GM19438 (cell line): Measurements from ENCODE around the gene ARPC5.
"Not testable (repeated sequence)": the region's sequence is repeated elsewhere in the genome, so short reads cannot be mapped to it uniquely, and the experiment has no call there.

Experiments used
- ATAC-seq: cut with Tn5 transposase; IDR thresholded peaks from one replicate; pipeline ENCODE4 v1.9.1; 2021; ENCODE audit warnings: low read depth; ENCODE audit not compliant: unreplicated experiment

ARPC5 gene

DNA sequence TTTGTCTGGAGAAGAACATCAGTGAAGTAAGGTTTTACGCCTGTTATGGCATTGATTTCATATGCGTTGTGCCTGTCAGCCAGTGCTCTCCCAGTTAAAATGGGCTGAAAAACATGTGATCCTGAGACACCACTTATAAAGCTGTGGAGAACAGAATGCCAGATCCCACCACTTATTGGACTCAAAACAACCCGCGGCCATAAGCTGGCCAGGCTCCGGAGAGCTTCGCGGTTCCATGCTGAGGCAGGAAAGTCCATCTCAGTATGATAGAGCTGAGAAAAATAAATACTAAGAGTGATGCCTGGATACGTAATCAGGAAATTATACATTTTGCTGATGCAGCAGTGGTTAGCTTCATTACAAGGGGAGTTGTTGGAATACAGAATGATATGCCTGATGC lies 12.5 kb upstream of the ARPC5 start:
- no peak for ATAC-seq

DNA sequence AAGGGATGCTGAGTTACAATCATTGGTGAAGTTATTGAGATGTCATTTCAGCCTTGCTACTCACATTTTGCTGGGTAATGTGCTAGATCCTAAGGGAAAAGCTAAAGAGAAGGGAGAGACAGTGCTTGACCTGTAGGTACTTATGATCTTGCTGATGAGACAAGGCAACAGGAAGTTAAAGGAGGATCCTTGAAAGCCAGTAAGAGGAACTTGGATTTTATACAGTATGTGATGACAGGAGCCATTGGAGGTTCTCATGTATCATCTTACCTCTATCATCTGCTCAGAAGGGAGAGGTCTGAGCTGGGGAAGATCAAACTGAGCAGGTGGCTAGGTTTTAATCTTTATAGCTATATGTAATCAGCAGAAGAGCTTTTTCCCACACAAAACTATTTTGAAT lies 11.2 kb upstream of the ARPC5 start:
- ATAC-seq: no peak

DNA sequence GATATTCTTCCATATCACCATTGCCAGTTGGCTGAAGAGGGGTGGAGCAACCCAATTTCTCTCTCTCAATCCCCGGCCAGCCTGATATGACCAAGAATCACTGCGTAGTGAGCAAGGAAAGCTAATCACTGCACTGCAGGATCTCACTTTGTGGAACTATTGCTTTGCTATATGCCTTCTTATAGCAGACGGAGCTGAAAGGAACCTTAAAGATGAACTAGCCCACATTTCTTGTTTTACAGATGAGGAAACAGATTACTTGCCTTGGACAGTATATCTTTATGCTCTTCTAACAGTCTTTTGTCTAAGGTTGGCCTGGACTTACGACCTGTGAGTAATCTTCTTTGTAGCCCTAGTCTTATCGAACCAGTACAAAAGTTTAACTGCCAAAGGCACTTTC lies 9.9 kb upstream of the ARPC5 start:
- ATAC-seq: no peak

DNA sequence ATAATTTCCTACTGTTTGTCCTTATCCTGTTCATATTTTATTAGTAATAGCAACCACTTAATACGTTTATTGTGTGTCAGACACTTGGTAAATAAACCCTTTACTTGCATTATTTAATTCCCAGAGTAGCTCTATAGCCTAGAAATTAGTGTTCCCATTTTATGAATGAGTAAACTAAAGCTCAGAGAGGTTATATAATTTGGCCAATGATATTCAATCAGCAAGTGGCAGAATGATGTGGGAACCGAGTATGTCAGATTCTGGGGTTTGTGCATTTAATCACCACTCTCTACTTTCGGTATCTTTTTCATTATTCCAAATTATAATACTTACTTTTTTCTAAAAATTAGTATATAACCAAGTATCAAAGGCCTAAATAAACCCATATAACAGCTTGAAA lies 6.6 kb upstream of the ARPC5 start:
- ATAC-seq: no peak

DNA sequence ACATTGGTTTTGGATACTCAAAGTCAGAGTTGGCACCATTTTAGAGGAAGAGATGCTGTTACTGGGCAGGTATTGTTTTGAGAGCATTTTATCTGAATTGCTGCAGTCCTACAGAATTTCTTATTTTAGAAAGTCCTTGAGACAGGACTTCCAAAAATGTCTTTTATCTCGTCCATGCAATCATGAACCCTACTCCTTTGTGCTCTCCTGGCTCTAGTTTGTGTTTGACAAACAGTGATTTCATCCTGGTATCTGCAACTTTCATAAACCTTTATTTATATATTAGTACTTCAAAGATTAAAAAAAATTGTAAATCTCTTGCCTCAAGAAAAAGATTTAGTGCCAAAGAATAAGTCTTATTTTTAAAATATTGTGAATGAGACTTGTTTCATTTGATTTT lies 4.6 kb upstream of the ARPC5 start:
- no peak for ATAC-seq

DNA sequence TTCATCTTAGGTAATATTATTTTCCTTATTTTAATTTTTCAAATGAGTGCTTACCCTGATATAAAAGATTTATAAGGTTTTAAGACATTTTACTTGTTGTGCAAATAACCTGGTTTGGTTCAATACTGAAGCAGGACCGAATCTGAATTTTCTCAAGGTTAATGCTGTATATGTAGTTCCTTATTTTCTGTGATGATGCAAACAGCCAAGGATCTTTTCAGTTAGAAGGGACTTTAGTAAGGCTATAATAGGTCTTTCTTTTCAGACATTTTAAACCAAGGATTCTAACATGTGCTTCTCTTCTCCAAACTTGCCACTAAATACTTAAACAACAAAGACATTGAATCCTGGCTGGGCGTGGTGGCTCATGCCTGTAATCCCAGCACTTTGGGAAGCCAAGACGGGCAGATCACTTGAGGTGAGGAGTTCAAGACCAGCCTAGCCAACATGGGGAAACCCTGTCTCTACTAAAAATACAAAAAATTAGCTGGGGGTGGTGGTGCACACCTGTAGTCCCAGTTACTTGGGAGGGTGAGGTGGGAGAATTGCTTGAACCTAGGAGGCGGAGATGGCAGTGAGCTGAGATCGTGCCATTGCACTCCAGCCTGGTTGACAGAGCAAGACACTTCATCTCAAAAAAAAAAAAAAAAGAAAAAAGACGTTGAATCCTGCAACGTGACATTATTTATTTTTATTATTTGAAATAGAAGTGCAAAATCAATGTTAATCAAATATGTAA lies 3.2 kb upstream of the ARPC5 start:
- no peak for ATAC-seq

DNA sequence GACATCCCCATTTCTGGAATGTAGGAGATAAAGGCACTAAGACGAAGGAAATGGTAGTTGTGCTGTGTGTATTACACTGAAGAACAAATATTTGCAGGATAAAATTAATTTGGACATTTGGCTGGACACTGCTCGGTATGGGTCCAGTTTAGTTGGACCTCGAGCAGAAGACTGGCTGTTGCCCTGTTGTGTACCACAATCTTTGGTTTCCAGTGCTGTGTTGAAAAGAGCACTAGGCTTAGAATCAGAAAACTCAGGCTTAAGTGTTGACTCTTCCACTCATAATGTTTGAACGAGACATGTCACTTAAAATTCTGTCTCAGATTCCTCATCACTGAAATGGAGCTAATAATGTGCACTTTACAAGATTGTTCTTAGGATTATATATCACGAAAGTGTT lies 1.2 kb upstream of the ARPC5 start:
- ATAC-seq: no peak

DNA sequence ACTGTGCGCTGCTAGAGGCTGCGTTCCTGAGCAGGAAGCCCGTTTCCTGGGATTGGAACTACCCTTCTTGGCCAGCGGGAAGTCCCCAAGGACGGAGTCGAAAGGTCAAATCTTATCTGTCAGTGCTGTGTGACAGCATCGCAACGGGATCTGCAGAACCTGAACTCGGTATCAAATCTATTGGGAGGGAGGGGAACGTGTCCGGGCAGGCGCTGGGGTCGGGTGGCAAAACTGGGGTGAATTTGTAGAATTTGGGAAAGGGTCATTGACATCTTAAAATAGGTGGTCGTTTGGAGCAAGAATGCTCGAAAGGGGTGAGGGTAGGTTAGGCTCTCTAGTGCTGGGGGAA lies 725 bp upstream of the ARPC5 start:
- ATAC-seq: peak; percentile 0

DNA sequence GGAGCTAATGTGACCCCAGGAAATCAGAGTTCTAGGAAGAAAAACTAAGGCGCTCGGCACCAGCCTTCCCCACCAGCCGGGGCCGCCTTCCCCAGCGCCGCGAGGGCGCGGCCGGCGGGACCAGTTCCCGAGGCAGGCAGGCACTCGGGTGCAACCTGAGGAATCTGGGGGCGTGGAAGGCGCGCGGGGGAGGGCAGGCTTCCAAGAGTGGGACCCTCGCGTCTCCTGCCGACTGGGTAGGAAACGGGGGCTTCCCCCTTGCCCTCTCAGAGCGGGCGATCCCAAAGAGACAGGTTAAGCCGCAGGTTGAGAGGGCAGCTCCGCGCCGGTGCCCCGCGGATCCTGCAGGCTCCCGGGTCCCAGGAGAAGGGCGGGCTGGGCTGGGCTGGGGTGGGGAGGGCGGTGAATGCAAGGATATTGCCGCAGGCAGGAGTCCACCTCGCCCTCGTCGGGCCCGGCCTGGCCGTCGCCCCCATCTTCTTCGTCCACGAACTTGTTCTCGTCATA lies 431 bp downstream of the ARPC5 start:
- ATAC-seq: peak; percentile 5

DNA sequence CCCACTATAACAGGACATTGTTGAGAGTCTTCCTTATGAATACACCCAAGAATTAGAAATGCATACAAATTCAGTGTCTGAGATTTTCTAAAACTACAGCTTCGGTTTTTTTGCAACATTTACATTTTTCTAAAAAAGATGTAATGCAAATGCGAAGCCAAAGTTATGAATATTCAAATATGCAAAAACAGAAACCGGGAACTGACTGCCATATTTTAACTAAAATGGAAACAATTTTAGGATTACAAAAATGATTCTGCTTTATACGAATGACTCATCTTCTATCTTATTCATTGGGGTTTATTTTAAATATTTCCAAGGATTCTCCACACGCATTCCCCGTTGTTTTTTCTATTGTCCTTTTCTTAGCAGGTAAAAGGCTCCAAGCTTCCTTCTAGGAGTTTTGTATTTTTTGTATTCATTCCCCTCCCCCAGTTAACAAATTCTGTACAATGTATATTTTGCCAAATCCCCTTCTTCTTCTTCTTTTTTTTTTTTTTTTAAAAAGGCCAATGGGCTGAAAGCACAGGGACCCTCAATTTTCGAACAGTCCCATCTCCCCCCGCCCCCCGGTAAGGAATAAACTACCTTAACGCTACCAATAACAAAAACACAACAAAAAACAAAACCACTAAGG lies 1.0 kb downstream of the ARPC5 start:
- no peak for ATAC-seq

DNA sequence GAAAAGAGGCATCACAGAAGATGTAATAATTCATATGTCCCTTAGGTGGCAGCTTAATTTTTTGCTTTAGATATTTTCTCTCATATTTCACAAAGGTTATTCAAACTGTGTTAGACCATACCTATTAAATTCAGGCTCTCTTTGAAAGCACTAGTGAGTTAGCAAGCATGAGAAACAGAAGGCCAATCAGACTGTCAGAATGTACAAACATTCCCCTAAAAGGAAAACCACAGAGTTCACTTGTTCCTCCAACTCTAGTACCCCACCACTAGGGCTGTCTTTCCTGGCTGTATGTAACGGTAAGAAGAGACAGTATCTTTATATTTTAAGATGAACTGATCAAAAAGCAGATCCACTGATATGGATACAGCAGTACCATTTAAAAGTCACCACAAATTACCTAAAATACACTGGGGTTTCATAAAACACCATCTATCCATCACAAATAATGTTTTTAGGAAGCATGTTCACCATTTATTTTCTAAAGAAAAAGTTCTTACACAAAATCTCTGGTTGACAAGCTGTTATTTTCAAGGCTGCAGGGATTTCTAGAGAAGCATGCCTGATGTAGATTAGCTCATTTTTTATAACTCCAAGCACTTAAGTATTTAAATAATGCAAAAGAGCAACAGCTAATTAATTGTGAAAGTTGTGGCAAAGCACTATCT lies 1.8 kb downstream of the ARPC5 start:
- peak; percentile 43 for ATAC-seq

DNA sequence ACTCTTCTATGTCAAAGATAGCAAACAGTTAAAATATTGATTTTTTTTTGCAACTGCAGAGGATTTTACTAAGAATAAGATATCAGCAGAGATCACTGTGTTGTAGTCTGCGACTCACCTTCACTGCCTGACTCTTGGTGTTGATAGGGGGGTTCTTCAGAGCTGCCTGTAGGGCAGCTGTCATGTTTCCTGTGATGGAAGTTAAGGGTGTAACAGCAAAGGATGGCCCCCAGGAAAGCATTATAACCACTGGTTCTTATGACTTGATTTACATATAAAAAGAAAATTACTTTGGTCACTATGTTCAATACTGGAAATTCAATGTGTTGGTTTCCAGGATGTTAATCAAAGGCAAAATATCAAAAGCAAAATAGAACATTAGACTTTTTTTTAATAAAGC lies 2.6 kb downstream of the ARPC5 start:
- ATAC-seq: no peak

DNA sequence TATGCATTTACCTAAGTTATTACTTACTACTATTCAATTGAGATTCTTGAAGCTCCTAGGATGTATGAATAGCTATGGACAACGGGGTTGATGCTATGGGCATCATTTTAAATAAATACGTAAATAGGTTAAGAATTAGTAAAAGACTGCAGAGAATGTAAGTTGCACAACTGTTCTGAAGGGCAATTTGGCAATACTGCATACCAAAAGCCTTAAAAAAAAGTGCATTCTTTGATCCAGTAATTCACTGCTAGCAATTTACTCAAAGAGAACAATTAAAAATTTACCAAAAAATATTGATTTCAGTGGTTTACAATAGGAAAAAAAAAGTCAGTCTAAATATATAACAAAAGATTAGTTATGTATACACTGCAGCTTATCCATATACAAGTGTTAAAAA lies 3.5 kb downstream of the ARPC5 start:
- no peak for ATAC-seq

DNA sequence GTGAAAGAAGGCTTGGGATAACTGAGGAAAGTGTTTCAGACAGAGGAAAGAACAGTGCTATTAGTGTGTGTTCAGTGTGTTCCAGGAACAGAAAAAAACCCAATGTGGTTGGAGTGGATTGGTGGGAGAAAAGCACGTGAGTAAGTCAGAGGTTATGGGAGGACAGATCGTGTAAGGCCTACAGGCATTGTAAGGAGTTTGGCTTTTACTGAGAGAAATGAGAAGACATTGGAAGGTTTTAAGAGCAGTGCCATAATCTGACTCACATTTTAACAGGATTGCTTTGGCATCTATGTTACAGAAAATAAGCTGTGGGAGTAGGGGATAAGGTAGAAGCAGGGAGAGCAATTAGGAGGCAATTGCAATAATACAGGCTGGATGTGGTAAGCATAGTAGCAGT lies 4.8 kb downstream of the ARPC5 start:
- ATAC-seq: no peak

DNA sequence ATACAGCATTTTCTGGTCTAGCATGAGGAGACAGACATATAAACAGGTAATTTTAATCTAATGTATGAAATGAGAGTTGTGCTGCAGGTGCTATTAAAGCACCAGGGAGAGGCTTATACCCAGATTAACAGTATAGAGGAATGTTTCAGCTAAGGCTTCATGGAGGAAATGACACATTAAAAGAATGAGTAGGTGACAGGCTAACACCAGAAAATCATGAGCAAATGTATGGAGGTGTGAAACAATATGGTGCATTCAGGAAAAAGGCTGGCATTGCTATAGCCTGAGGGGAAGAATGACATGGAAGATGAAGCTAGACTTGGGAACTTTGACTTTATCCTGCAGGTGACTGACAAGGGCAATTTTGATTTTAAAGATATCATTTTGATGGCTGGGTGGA lies 7.0 kb downstream of the ARPC5 start:
- no peak for ATAC-seq

DNA sequence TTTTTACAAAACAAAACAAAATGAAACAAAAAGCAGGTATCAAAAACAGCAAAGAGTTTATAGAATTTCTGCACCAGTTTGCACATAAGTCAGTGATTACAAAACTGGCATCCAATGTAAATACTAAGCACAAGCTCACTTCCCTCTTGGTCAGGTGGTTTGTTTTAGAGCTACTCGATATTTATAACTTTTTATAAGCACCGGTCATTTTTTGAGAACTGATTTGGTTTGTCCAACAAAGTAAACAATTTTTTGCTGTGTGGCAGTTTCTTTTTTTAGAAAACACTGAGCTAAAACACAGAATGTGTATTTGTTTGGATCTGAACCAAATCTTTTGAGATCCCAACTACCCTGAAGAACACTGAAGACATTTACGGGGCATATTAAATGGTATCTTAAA lies 9.3 kb downstream of the ARPC5 start:
- not testable (repeated sequence) for ATAC-seq

DNA sequence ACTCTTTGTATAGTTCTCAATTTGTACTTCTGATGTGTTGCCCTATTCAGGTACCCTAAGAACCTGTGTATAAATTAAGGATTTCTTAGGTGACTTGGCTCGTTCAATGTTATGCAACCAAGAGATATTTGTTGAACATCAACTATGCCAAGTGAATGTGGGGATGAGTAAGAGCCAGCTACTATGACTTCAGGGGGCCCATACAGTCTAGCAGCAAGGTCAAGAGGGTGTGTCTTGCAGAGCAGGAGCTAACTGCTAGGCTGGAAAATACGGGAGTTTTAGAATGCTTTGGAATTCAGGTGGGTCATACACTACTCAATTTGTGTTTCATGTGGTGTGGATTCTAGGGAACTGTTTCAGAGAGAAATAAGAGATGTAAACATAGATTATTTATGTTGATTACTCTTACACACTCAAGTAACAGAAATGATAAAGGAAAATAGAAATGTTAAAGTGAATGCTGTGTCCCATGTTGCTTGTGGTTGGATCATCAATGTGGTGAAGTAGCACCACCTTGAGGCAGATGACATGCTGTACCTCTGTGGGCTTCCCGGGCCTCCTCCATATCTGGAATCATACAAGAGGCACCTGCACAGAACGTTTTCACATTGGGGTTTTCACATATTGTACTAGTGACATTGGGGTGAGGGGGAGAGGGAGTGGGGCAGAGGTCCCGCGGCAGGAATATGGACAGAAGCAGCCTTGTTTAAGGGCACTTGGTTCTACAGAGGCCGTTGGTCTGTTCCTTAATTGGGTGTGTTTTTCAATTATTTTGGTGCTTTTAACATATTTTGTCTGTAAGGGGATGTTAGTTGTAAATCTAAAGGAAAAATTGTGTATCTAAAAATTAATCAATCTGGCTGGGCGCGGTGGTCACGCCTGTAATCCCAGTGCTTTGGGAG lies 12.4 kb downstream of the ARPC5 start:
- ATAC-seq: peak; percentile 92

DNA sequence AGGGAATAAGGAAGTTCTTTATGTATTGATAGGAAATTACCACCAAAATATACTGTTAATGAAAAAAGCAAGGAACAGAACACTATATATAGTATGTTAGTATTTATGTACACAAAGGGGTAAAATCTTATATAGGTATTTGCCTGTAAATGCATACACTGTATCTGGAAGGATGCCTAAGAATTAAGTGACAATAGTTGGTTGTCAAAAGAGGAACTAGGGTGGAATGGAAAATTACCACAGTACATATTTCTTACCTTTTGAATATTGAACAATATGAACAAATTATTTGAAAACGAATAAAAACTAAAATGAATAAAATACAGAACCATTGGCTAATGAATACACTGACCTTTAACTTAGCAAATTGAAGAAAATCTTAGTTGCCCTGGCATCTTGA lies 13.6 kb downstream of the ARPC5 start:
- ATAC-seq: no peak

DNA sequence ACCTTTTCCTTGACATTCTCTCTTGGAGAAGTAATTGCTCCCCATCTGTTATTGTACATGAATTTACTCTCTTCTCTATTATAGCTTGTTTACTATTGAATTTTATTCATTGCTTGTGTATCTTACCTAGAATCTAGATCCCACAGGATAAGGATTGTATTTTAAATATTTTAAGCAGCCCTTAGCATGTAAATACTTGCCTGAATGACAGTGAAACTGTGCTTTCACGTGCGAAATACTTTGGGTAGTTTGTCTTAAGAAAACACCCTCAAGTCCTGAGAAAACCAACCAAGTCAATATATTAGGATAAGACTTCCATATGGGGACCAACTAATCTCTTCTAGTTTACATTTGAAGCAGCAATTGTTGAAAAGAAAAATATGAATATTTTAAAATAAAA lies 15.3 kb downstream of the ARPC5 start:
- no peak for ATAC-seq

DNA sequence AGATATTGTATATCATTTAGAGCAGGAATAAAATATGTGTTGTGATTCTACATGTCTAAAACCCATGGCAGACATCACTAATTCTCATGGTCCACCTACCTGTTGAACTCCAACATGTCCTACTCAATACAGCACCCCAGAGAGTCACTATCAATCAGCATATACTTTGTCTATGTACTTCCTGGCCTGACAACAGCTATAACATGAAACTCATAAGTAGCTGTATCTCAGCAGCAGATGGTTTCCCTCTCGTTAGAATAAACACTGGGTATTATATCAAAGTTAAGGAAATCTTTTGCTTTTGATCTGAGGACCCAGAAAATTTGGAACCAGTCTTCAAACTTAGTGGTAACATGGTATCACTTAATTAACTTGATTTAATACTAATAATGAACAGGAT lies 15.8 kb downstream of the ARPC5 start:
- ATAC-seq: no peak

DNA sequence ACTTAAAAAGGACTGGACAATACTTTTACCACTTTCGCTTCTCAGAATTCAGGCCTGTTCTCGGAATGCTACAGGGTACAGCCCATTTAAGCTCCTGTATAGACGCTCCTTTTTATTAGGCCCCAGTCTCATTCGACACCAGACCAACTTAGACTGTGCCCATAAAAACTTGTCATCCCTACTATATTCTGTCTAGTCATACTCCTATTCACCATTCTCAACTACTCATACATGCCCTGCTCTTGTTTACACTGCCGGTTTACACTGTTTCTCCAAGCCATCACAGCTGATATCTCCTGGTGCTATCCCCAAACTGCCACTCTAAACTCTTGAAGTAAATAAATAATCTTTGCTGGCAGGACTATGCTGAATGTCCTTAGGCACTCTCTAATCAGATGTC lies 17.4 kb downstream of the ARPC5 start:
- ATAC-seq: not testable (repeated sequence)
